SU-DHL-6 (cell line): Measurements from ENCODE around the gene CARD11.

Experiments
- H2AFZ ChIP-seq: fragments of 200-600 bp; sonication (generic); 2 replicates; pipeline ENCODE4 v1.6.1; 2014; ENCODE audit warnings: low read depth, mild to moderate bottlenecking, moderate library complexity, mixed read lengths, antibody characterized with exemption, low read length; ENCODE audit not compliant: severe bottlenecking
- H3F3A ChIP-seq: fragments of 200-600 bp; shearing (Covaris generic); 2 replicates; pipeline ENCODE4 v1.6.0; 2016; ENCODE audit warnings: antibody characterized with exemption, mild to moderate bottlenecking; ENCODE audit not compliant: insufficient read depth
- H3K27ac ChIP-seq: fragments of 200-600 bp; sonication (generic); 2 replicates; pipeline ENCODE4 v1.5.1; 2016; ENCODE audit warnings: low read depth, mild to moderate bottlenecking, low read length, moderate library complexity, mixed read lengths
- H3K27me3 ChIP-seq: fragments of 200-600 bp; sonication (generic), shearing (Covaris generic); 2 replicates; pipeline ENCODE4 v1.6.0; 2014; ENCODE audit warnings: mild to moderate bottlenecking, low read length
- H3K36me3 ChIP-seq: fragments of 200-600 bp; sonication (generic); 2 replicates; pipeline ENCODE4 v1.6.1; 2014; ENCODE audit warnings: mild to moderate bottlenecking, low read length, mixed read lengths
- H3K4me2 ChIP-seq: fragments of 300-600, 200-600 bp; shearing (Covaris generic), sonication (generic); 2 replicates; pipeline ENCODE4 v1.6.0; 2014; ENCODE audit warnings: low read length, low read depth, mild to moderate bottlenecking; ENCODE audit not compliant: poor library complexity, severe bottlenecking
- H3K4me3 ChIP-seq: fragments of 200-600 bp; sonication (generic); 2 replicates; pipeline ENCODE4 v1.5.1; 2014; ENCODE audit warnings: antibody characterized with exemption, low read length, mild to moderate bottlenecking, mixed read lengths; ENCODE audit not compliant: insufficient read depth, poor library complexity, severe bottlenecking
- H3K79me2 ChIP-seq: fragments of 200-600 bp; sonication (generic); 2 replicates; pipeline ENCODE4 v1.6.1; 2014; ENCODE audit warnings: mild to moderate bottlenecking, low read length, moderate library complexity; ENCODE audit not compliant: insufficient read depth
- H3K9ac ChIP-seq: fragments of 200-600 bp; sonication (generic); 2 replicates; pipeline ENCODE4 v1.7.0; 2014; ENCODE audit warnings: mild to moderate bottlenecking, low read length
- H3K9me2 ChIP-seq: fragments of 200-600 bp; sonication (generic); replicated peaks from 2 replicates; pipeline ENCODE4 v1.6.1; 2014; ENCODE audit warnings: low read length; ENCODE audit not compliant: insufficient read depth
- H3K9me3 ChIP-seq: fragments of 200-600 bp; sonication (generic); 2 replicates; pipeline ENCODE4 v1.6.1; 2014; ENCODE audit warnings: low read length, mixed read lengths; ENCODE audit not compliant: insufficient read depth
- H4K20me1 ChIP-seq: fragments of 200-600 bp; sonication (generic); 2 replicates; pipeline ENCODE4 v1.6.1; 2014; ENCODE audit warnings: low read depth, mild to moderate bottlenecking, antibody characterized with exemption, low read length, moderate library complexity, mixed read lengths
- EZH2phosphoT487 ChIP-seq: fragments of 200-600 bp; sonication (generic), shearing (Covaris generic); conservative IDR thresholded peaks from 2 replicates; pipeline ENCODE4 v1.6.1; 2018; ENCODE audit warnings: mild to moderate bottlenecking, antibody characterized with exemption, low read length, moderate library complexity, mixed read lengths
- TF ChIP-seq, protein P1 (sequence below): fragments of 200-600 bp; sonication (generic); IDR thresholded peaks from one replicate; pipeline ENCODE4 v1.5.1; 2017; ENCODE audit warnings: antibody characterized with exemption, mild to moderate bottlenecking, low read length, moderate library complexity; ENCODE audit not compliant: insufficient read depth, poor library complexity, severe bottlenecking

CARD11 gene

DNA sequence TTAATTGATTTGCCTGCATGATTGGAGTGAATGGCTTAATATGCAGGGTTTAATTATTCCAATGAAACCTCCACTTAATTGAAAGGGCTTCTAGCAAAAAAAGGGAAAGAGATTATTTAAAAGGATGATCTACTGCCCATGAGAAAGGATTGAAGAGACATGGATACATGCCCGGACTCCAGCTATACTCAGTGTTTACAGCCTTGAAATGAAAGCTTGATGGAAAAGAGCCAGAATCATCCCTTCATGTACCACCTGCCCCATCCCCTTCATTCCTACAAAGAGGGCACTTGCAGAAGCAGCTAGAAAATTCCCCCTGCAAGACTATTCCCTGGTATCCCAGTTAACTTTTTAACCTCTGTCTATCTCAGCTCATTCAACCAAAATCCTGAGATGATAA, 78.4 kb downstream of the CARD11 start:
- no peaks in the 10 kb centered on the region for H4K20me1 ChIP-seq
- no peaks in the 10 kb centered on the region for H3K36me3 ChIP-seq
- no peak overlapping the region for H3K4me3 ChIP-seq
- no peak for TF ChIP-seq EZH2phosphoT487
- H3K4me2 ChIP-seq: no peak overlapping the region
- H3K9me2 ChIP-seq: no peaks in the 10 kb centered on the region
- no peak overlapping the region for H3K27ac ChIP-seq
- no peak overlapping the region for H3K9ac ChIP-seq
- no peaks in the 10 kb centered on the region for H3K27me3 ChIP-seq
- 0 out of 2 replicates have a peak, but pooled peaks cover 4% of the 10 kb centered on the region for H3K79me2 ChIP-seq
- H2AFZ ChIP-seq: no peak overlapping the region
- H3K9me3 ChIP-seq: no peaks in the 10 kb centered on the region; the same call in 1 of the 2 replicates
- no peaks in the 10 kb centered on the region for H3F3A ChIP-seq

DNA sequence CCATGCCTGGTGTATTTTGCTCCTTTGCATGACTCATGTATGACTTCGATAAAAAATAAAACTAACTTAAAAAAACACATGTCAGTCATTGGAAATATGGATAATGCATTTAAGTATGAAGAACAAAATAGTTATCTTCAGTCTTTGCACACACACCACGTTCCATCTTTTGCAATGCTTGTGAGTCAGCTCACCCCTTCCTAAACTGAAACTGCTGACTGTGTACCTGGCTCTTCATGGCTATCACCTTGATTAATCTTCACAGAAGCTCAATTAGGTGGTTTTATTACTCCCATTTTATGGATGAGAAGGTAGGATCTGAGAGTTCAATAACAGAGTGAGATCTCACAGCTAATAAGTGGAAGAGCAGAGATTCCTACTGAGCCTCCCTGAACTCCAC, 79.5 kb downstream of the CARD11 start:
- H3K79me2 ChIP-seq: 0 out of 2 replicates have a peak, but pooled peaks cover 4% of the 10 kb centered on the region
- no peak overlapping the region for H2AFZ ChIP-seq
- H3K9ac ChIP-seq: no peak overlapping the region
- no peak overlapping the region for H3K27ac ChIP-seq
- no peak overlapping the region for H3K4me2 ChIP-seq
- no peak overlapping the region for H3K4me3 ChIP-seq
- no peaks in the 10 kb centered on the region for H3K36me3 ChIP-seq
- no peaks in the 10 kb centered on the region for H3F3A ChIP-seq
- no peaks in the 10 kb centered on the region for H3K27me3 ChIP-seq
- H3K9me2 ChIP-seq: no peaks in the 10 kb centered on the region
- no peaks in the 10 kb centered on the region for H4K20me1 ChIP-seq
- TF ChIP-seq EZH2phosphoT487: no peak
- TF ChIP-seq, protein P1, sequence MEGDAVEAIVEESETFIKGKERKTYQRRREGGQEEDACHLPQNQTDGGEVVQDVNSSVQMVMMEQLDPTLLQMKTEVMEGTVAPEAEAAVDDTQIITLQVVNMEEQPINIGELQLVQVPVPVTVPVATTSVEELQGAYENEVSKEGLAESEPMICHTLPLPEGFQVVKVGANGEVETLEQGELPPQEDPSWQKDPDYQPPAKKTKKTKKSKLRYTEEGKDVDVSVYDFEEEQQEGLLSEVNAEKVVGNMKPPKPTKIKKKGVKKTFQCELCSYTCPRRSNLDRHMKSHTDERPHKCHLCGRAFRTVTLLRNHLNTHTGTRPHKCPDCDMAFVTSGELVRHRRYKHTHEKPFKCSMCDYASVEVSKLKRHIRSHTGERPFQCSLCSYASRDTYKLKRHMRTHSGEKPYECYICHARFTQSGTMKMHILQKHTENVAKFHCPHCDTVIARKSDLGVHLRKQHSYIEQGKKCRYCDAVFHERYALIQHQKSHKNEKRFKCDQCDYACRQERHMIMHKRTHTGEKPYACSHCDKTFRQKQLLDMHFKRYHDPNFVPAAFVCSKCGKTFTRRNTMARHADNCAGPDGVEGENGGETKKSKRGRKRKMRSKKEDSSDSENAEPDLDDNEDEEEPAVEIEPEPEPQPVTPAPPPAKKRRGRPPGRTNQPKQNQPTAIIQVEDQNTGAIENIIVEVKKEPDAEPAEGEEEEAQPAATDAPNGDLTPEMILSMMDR: no peak
- no peaks in the 10 kb centered on the region; the same call in 1 of the 2 replicates for H3K9me3 ChIP-seq

DNA sequence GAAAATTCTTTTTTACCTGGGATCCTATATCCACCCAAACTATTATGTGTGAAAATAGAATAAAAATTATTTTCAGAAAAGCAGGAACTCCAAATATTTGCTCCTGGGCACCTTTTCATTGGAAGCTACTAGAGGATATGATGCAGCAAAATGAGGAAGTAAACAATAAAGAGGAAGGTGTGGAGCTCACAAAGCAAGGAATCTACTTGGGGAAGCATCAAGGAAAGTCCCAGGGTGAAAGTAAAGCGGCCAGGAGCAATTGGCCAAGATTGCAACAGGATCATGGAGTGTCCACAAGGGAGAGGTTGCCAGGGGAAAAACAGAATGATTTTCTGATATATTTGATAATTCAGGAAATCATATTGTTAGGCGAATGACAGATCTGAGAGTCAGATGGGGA, 80.8 kb downstream of the CARD11 start:
- TF ChIP-seq EZH2phosphoT487: no peak
- TF ChIP-seq, protein P1: no peak
- H3K9me3 ChIP-seq: no peaks in the 10 kb centered on the region; the same call in 1 of the 2 replicates
- H3K79me2 ChIP-seq: 0 out of 2 replicates have a peak, but pooled peaks cover 4% of the 10 kb centered on the region
- H3K27me3 ChIP-seq: no peaks in the 10 kb centered on the region
- H3K36me3 ChIP-seq: no peaks in the 10 kb centered on the region
- no peak overlapping the region for H3K27ac ChIP-seq
- H3K4me3 ChIP-seq: no peak overlapping the region
- H2AFZ ChIP-seq: no peak overlapping the region
- H3K9me2 ChIP-seq: no peaks in the 10 kb centered on the region
- H3F3A ChIP-seq: no peaks in the 10 kb centered on the region
- no peaks in the 10 kb centered on the region for H4K20me1 ChIP-seq
- H3K4me2 ChIP-seq: no peak overlapping the region
- no peak overlapping the region for H3K9ac ChIP-seq

DNA sequence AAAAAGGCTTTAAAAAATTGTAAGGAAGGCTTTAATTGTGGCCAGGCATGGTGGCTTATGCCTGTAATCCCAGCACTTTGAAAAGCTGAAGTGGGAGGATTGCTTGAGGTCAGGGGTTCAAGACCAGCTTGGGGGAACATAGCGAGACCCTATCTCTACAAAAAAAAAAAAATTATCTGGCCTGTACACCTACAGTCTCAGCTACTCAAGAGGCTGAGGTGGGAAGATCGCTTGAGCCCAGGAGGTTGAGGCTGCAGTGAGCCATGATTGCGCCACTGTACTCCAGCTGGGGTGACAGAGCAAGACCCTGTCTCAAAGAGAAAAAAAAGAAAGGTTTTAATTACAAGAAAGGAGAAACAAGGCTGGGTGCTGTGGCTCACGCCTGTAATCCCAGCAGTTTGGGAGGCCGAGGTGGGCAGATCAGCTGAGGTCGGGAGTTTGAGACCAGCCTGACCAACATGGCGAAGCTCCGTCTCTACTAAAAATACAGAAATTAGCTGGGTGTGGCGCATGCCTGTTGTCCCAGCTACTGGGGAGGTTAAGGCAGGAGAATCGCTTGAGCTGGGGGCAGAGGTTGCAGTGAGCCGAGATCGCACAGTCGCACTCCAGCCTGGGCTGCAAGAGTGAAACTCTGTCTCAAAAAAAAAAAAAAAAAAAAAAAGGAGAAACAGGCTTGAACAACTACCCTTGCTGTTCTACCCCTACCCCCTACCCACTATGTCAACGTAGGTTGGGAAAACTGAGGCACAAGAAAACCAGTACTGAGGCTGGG, 83.7 kb downstream of the CARD11 start:
- Histone ChIP-seq H2AFZ (no peak overlapping the region), H3K36me3 (peaks cover 3% of the 10 kb centered on the region; the same call in 1 of the 2 replicates), H3K9me2 (no peaks in the 10 kb centered on the region), H4K20me1 (no peaks in the 10 kb centered on the region), H3K4me2 (no peak overlapping the region), H3K27ac (no peak overlapping the region), H3K4me3 (no peak overlapping the region), H3K9ac (no peak overlapping the region), H3K27me3 (no peaks in the 10 kb centered on the region), H3K79me2 (0 out of 2 replicates have a peak, but pooled peaks cover 4% of the 10 kb centered on the region), H3F3A (no peaks in the 10 kb centered on the region), H3K9me3 (no peaks in the 10 kb centered on the region)
- no peak for TF ChIP-seq EZH2phosphoT487
- TF ChIP-seq, protein P1: no peak
